HCT116 (cell line): ENCODE data around the gene HSPA12A. TPM values are rescaled to one million over a fixed set of nuclear protein-coding genes. Genes with fewer than 3 reads are reported as not detected.

Source experiments
- ATAC-seq: fragments of 200-7000 bp; cut with Tn5 transposase; 2 replicates; pipeline ENCODE4 v1.9.1; 2020; ENCODE audit warnings: mild to moderate bottlenecking, moderate library complexity
- BruUV-seq: library from RNA; stranded (reverse); fragments of 400-500 nt; replicated peaks from 2 replicates; lab custom pipeline; 2021; lab: Mats Ljungman, UMichigan
- CTCF ChIA-PET: fragments of 300-600 bp; sonication (Branson Sonifier 250); formaldehyde crosslinking; loops from one replicate; lab custom pipeline; 2021; ENCODE audit warnings: antibody characterized with exemption; lab: Charles Lee
- POLR2A ChIA-PET: fragments of 300-600, 350-600 bp; sonication (Branson Sonifier 250); formaldehyde crosslinking; loops from one replicate; lab custom pipeline; 2021; ENCODE audit warnings: antibody characterized with exemption; lab: Charles Lee
- RAD21 ChIA-PET, 2 experiments: fragments of 300-600 bp; sonication (Branson Sonifier 250); formaldehyde crosslinking; loops; one replicate each; lab custom pipeline; 2023; ENCODE audit warnings: low total read pairs in 2 of 2; ENCODE audit not compliant: uncharacterized antibody in 2 of 2, unreplicated experiment in 2 of 2, low non-redundant PET in 1 of 2; lab: Charles Lee
- DNase-seq: peaks from one replicate; pipeline ENCODE4 v3.0.0-alpha.2; 2010; ENCODE audit warnings: low read depth, low spot score
- H2AFZ ChIP-seq: fragments of 200-600 bp; shearing (Covaris generic), sonication (generic); 2 replicates; pipeline ENCODE4 v1.6.1; 2017; ENCODE audit warnings: low read depth, mixed run types, mixed read lengths, antibody characterized with exemption, low read length; ENCODE audit not compliant: poor library complexity, severe bottlenecking
- H3K27ac ChIP-seq: 2 replicates; pipeline ENCODE4 v1.5.1; 2012; ENCODE audit warnings: low read depth, low read length
- H3K27me3 ChIP-seq: fragments of 200-600 bp; sonication (generic); 2 replicates; pipeline ENCODE4 v1.6.1; 2016; ENCODE audit warnings: mixed run types, low read length, mixed read lengths; ENCODE audit not compliant: insufficient read depth
- H3K36me3 ChIP-seq, 2 experiments: fragments of 200-500 bp in 1 of 2; fragments of 200-600 bp in 1 of 2; sonication (Bioruptor generic) in 1 of 2; sonication (generic) in 1 of 2; 2 replicates each; pipeline versions ENCODE4 v1.5.1 to v1.6.1; 2014 to 2016; ENCODE audit warnings: low read length in 2 of 2, inconsistent platforms in 1 of 2, mixed read lengths in 1 of 2, mixed run types in 1 of 2; ENCODE audit not compliant: insufficient read depth in 2 of 2, control insufficient read depth in 1 of 2
- H3K4me1 ChIP-seq, 2 experiments: fragments of 200-600 bp in 1 of 2; sonication (generic) in 1 of 2; 2 replicates each; pipeline versions ENCODE4 v1.5.1 to v1.6.1; 2012 to 2017; ENCODE audit warnings: low read length in 2 of 2, inconsistent platforms in 1 of 2, mild to moderate bottlenecking in 1 of 2, mixed read lengths in 1 of 2, mixed run types in 1 of 2, moderate library complexity in 1 of 2; ENCODE audit not compliant: insufficient read depth in 2 of 2, control insufficient read depth in 1 of 2
- H3K4me2 ChIP-seq: fragments of 200-600 bp; sonication (generic); 2 replicates; pipeline ENCODE4 v1.6.1; 2017; ENCODE audit warnings: mixed run types, low read length, mixed read lengths
- H3K4me3 ChIP-seq, 2 experiments: fragments of 200-600 bp in 1 of 2; sonication (generic) in 1 of 2; replicated peaks in 1 of 2; 2 replicates each; pipeline ENCODE4 v1.5.1; 2011 to 2016; ENCODE audit warnings: low read length in 2 of 2, control low read depth in 1 of 2, low read depth in 1 of 2, mild to moderate bottlenecking in 1 of 2, mixed read lengths in 1 of 2, mixed run types in 1 of 2
- H3K79me2 ChIP-seq: fragments of 200-600 bp; sonication (generic); 2 replicates; pipeline ENCODE4 v1.6.1; 2017; ENCODE audit warnings: mild to moderate bottlenecking, mixed run types, low read length, moderate library complexity, mixed read lengths; ENCODE audit not compliant: insufficient read depth
- H3K9ac ChIP-seq: fragments of 200-600 bp; sonication (generic); 2 replicates; pipeline ENCODE4 v1.6.1; 2016; ENCODE audit warnings: low read length, mixed read lengths
- H3K9me2 ChIP-seq: fragments of 200-600 bp; sonication (generic), shearing (Covaris generic); 2 replicates; pipeline ENCODE4 v1.6.1; 2017; ENCODE audit warnings: mixed run types, mild to moderate bottlenecking, moderate library complexity; ENCODE audit not compliant: insufficient read depth
- H3K9me3 ChIP-seq, 2 experiments: fragments of 200-500 bp in 1 of 2; fragments of 200-600 bp in 1 of 2; sonication (Bioruptor generic) in 1 of 2; sonication (generic) in 1 of 2; 2 replicates each; pipeline ENCODE4 v1.6.1; 2014 to 2017; ENCODE audit warnings: low read length in 2 of 2, mixed read lengths in 2 of 2, inconsistent platforms in 1 of 2, low read depth in 1 of 2, mild to moderate bottlenecking in 1 of 2, mixed run types in 1 of 2, moderate library complexity in 1 of 2; ENCODE audit not compliant: control insufficient read depth in 1 of 2, insufficient read depth in 1 of 2
- H4K20me1 ChIP-seq: fragments of 200-600 bp; sonication (generic), shearing (Covaris generic); 2 replicates; pipeline ENCODE4 v1.6.1; 2017; ENCODE audit warnings: mixed run types, mild to moderate bottlenecking, moderate library complexity; ENCODE audit not compliant: insufficient read depth
- CTCF ChIP-seq, 3 experiments: fragments of 200-600 bp in 1 of 3; sonication (generic) in 1 of 3; IDR thresholded peaks in 2 of 3; conservative IDR thresholded peaks in 1 of 3; 2 replicates each; pipeline ENCODE4 v1.5.1; 2012 to 2017; ENCODE audit warnings: low read depth in 2 of 3, low read length in 2 of 3, antibody characterized with exemption in 1 of 3, borderline replicate concordance in 1 of 3, control low read depth in 1 of 3, mild to moderate bottlenecking in 1 of 3, mixed read lengths in 1 of 3, mixed run types in 1 of 3, moderate library complexity in 1 of 3; ENCODE audit not compliant: insufficient read depth in 1 of 3
- EGR1 ChIP-seq: IDR thresholded peaks from 2 replicates; pipeline ENCODE4 v1.6.1; 2012; ENCODE audit warnings: low read depth
- EZH2phosphoT487 ChIP-seq: fragments of 200-600 bp; IDR thresholded peaks from 2 replicates; pipeline ENCODE4 v1.6.1; 2018; ENCODE audit warnings: antibody characterized with exemption, borderline replicate concordance
- FOSL1 ChIP-seq: IDR thresholded peaks from 2 replicates; pipeline ENCODE4 v1.6.1; 2012; ENCODE audit warnings: low read depth
- JUND ChIP-seq: IDR thresholded peaks from 2 replicates; pipeline ENCODE4 v1.6.1; 2012
- POLR2A ChIP-seq: IDR thresholded peaks from 2 replicates; pipeline ENCODE4 v1.7.0; 2011; ENCODE audit warnings: borderline replicate concordance; ENCODE audit not compliant: insufficient read depth, insufficient read length; ENCODE audit errors: extremely low read depth
- POLR2AphosphoS5 ChIP-seq: IDR thresholded peaks from 2 replicates; pipeline ENCODE4 v1.6.1; 2011; ENCODE audit warnings: mild to moderate bottlenecking, low read depth, low read length, moderate library complexity
- RAD21 ChIP-seq: IDR thresholded peaks from 2 replicates; pipeline ENCODE4 v1.6.1; 2012; ENCODE audit warnings: low read depth, mild to moderate bottlenecking
- SIN3A ChIP-seq: IDR thresholded peaks from 2 replicates; pipeline ENCODE4 v1.6.1; 2012; ENCODE audit warnings: low read depth
- SRF ChIP-seq: IDR thresholded peaks from 2 replicates; pipeline ENCODE4 v1.6.1; 2012; ENCODE audit warnings: low read depth
- YY1 ChIP-seq: IDR thresholded peaks from 2 replicates; pipeline ENCODE4 v1.6.1; 2011; ENCODE audit warnings: low read length, low read depth, moderate library complexity, mild to moderate bottlenecking; ENCODE audit not compliant: insufficient replicate concordance; ENCODE audit errors: extremely low read depth
- ZFX ChIP-seq: fragments of 450-650 bp; IDR thresholded peaks from 2 replicates; pipeline ENCODE4 v1.6.1; 2017
- intact Hi-C: fragments of 100-400 bp; cut with micrococcal nuclease; formaldehyde crosslinking; loops from 2 replicates; pipeline ENCODE4 v1.10.0; 2022
- total RNA-seq: library from RNA; stranded (reverse); gene quantifications from one replicate; pipeline ENCODE4 v1.2.1, GENCODE V29; 2021; ENCODE audit not compliant: unreplicated experiment
- TF ChIP-seq, protein P1 (sequence below): IDR thresholded peaks from 2 replicates; pipeline ENCODE4 v1.6.1; 2012

HSPA12A gene
- total RNA-seq, 1 experiment from 2014 or later: 19.8 TPM

DNA sequence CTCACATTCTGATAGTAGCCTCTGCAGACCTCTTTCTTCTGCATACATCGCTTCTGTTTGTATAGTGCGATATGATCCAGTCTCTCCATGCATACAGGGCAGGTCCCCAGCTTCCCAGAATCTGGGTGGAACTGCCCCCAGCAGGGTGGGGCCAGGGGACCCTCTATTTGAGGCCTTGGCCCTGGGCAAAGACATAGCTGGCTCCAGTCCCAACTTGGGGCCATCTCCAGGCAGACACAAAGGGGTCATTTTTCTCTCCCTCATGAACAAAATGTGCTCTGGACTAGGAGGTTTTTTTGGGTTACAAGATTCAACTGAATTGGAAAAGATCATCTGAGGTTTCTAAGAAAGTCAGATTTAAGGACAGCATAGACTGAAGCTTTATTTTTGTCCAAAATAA lies 21.1 kb upstream of the HSPA12A start:
- no peak overlapping the region for H3K9ac ChIP-seq
- DNase-seq (no peak), ATAC-seq (no peak)
- intact Hi-C loops: no loop called here
- no peak for TF ChIP-seq SRF
- TF ChIP-seq CTCF (IDR thresholded peaks at IDR 0.05 in 2 of 3, conservative IDR thresholded peaks at IDR 0.05 in 1 of 3; ENCODE audit: borderline replicate concordance in 1 of 3, insufficient read depth in 1 of 3, low read depth in 2 of 3, low read length in 2 of 3): no peak
- no peak for TF ChIP-seq POLR2AphosphoS5
- no peak for TF ChIP-seq SIN3A
- TF ChIP-seq POLR2A: no peak
- no peak for TF ChIP-seq EZH2phosphoT487
- no peak for TF ChIP-seq RAD21
- TF ChIP-seq YY1: no peak
- TF ChIP-seq JUND: no peak
- TF ChIP-seq, protein P1, sequence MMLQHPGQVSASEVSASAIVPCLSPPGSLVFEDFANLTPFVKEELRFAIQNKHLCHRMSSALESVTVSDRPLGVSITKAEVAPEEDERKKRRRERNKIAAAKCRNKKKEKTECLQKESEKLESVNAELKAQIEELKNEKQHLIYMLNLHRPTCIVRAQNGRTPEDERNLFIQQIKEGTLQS: no peak
- TF ChIP-seq EGR1: no peak
- no peak for TF ChIP-seq FOSL1
- TF ChIP-seq ZFX: no peak
- H3K27me3 ChIP-seq: peaks cover 9% of the 10 kb centered on the region; the same call in 1 of the 2 replicates
- ChIA-PET POLR2A (no interaction called here), RAD21 (no interaction called here), CTCF (interaction anchor here (0.8 kb wide), 1 partner anchor 24 kb away, joined by 3 read pairs; no protein-coding TSS in a partner anchor)
- no peak overlapping the region for H3K4me2 ChIP-seq
- no peaks in the 10 kb centered on the region for H3K9me3 ChIP-seq
- H4K20me1 ChIP-seq: no peaks in the 10 kb centered on the region
- no peaks in the 10 kb centered on the region for H3K9me2 ChIP-seq
- no peak overlapping the region for H3K4me3 ChIP-seq
- no peaks in the 10 kb centered on the region for H3K79me2 ChIP-seq
- H3K4me1 ChIP-seq: 0 out of 4 replicates have a peak, but pooled peaks cover 0 to 5% of the 10 kb centered on the region in 2 experiments
- no peak overlapping the region for H2AFZ ChIP-seq
- BruUV-seq: no TSS peak
- no peak overlapping the region for H3K27ac ChIP-seq
- H3K36me3 ChIP-seq: no peaks in the 10 kb centered on the region
